IPS-11a (cell line): ENCODE data around the gene NUDCD3.

ENCODE experiments used
- H3K4me3 ChIP-seq: one replicate; pipeline ENCODE4 v1.5.1; 2013; ENCODE audit warnings: low read depth, low read length, control low read depth

NUDCD3 gene

DNA sequence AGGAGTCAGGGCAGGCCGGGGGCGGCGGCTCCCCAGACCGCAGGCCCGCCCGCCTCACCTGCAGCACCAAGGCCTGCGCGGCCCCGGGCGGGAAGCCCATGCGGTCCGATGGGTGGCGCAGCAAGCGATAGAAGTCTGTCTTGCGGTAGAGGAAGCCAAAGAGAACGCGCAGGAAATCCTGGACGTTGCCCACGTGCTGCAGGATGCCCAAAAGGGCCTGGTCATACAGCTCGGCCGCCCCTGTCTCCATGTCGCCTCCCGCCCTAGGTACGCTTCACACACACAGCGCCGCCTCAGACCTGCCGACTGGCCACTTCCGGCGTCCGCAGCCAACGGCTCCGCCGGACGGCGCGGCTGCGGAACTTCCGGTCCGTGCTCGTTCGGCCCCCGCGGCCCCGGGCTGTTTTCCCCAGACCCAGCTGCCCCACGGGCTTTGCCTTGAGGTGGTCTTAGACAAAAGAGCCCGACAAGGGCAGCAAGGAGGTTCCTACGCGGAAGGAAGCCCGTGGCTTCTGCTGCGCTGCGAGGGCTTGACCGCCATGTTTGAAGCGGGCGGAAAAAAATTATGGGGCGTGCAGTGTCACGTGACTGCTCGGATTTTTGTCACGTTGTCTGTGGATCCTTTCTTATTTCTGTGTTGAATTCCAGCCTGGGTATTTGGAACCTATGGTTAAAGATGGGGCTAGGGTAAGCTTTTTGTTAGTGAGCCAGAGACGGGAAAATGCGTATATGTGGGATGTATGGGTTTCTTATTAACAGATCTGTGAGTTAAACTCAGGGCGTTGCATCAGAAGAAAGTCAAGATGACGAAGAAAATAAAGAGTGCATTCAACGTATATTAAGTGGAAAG is at the start of gene NUDCD3:
TSS of gene NUDCD3 (minus strand) at position 308 of the 850 bp plus-strand sequence. CDS start at position 250, 58 bp downstream.
- peak within 1 kb of the TSS; percentile 96 for H3K4me3 ChIP-seq

DNA sequence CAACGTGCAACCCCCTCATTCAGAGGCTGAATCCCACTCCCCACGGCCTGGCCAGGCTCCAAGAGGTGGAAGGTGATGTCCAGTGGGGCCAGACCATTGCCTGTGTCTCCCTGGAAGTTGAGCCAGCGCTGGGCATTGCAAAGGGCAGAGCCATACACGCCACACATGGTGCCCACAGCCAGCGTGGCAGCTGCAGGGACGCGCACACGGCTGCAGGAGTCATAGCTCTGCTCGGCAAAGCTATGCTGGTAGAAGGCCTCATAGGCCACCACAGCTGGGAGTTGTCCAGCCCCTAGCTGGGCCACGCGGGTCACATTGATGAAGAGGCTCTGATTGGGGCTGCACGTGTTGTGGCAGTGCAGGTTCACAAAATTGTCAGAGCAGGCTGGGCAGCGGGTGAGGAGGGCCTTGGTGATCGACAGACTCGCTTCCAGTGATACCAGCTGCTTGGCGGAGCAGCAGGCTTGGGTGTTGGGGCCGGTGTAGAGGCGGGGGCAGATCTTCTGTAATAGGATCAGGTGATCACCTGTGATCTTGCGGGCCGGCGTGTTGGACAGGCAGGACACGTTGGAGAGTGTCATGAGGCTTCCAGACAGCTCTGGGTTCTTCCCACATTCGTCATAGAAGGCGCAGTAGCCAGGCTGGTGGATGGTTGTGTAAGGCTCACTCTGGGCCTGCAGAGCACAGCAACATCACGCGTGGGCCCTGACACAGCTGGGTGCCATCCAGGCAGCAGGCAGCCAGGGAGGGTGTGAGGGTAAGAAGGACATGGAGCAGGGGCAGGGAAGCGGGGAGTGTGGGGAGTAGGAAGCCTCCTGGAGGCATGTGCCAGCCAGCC is 49.4 kb upstream of the NUDCD3 start:
- H3K4me3 ChIP-seq = no peak overlapping the region

DNA sequence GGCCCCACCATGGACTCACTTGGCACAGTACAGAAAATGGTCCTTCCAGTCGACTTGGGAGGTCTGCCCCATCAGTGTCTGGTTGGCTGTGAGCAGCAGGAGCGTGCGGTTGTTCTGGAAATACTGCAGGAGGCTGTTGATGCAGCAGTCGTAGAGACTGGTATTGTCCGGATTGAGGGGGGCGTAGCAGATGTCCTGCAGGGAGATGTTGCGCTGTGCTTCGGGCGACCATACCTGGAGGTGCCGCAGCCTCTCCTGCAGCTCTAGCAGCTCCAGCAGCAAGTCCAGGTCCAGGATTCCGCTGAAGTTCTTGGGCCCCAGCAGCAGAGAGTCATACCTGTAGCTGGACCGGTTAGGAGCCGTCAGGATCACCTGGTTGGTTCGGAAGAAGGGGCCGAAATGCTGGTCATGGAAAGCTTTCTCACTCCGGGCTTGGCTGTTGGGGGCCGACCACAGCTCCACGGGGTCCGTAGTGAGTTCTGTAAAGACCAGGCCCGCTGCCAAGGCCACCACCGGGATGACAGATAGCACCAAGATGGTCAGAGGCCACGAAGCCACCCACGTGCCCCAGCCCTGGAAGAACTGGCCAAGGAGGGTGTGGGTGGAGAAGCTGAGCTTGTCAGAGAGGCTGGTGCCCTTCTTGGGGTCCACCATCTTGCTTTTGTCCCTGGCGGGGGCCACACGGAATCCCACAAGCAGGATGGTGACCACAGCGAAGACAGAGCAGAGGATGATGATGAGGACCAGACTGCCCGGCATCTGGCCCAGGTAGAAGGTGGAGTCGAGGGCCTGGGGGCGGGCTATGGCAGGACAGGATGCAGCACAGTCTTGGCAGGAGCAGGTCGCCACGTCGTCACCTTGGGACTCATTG is 48.6 kb upstream of the NUDCD3 start:
- H3K4me3 ChIP-seq = no peak overlapping the region

DNA sequence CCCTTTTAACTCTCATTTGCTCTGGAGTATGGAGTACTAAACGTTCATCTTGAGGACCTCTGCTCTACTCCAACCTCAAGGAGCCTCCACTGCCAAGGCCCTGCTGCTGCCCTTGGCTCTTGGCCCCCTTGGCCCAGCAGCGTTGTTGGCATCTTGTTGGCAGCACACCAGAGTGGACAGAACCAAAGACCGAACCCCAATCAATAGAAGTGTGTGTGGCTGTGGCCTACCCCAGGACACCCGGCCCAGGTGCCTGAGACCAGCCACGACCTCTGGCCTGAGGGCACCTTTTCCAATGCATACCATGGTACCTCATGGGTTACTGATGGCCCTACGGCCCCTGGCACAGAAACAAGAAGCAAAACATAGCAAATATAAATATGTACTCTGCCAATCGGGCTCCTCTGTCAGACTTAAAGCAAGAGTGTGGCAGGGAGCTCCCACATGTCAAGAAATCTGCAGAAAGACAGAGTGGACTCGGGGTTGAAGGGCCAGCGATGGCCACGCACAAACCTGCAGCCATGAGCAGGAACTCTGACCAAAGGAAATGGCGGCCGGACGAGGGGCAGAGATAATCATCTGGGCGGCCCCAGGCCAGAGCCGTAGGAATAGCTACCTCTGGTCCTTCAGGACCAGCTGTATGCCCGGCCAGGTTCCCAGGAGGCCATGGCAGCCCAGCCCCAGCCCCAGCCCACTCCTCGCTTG is 47.8 kb upstream of the NUDCD3 start:
- no peak overlapping the region for H3K4me3 ChIP-seq

DNA sequence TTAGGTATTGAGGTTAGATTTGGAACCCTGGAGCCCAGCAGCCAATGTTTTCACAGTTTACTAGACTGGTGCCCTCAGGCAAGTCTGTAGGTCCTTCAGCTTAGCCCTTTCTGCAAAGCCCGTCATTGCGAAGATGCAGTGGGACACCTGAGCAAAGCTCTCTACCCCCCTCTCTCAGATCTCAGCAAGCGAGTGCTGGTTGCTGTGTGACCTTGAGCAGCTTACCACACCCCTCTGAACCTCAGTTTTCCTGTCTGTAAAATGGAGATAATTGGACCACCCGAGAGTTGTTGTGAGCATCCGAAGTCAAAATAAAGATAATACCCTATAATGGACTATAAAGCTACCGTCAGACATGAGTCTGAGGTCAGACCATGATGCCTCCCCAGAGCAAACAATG is 47.0 kb upstream of the NUDCD3 start:
- no peak overlapping the region for H3K4me3 ChIP-seq

- H3K4me3 ChIP-seq = no peak overlapping the region
Measured at GRCh38 chr7:44536090-44536489, 45.6 kb upstream of the NUDCD3 start.

DNA sequence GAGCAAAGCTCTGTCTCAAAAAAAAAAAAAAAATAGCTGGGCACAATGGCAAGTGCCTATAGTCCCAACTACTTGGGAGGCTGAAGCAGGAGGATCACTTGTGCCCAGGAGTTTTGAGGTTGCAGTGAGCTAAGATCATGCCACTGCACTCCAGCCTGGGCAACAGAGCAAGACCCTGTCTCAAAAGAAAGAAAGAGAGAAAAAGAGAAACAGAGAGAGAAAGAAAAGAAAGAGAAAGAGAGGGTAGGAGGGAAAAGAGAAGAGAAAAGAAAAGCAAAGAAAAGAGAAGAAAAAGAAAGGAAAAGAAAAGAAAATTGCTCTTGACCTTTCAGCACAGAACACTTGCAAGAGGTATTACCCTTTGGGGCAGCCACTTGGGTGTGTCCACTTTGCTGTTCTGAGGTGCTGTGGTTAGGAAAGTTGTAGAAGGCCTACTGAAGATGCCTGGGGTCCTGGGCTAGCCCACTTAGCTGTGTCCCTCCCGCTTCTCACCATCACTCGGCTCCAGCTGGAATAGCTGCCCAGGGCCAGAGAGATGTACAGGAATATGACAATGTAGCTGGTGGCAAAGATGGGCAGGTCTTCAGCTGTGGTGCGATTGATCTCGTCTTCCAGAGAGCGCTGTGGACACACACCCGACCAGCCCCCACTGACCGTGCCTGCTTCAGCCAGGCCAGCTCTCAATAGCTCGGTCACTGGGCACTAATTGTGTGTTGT is 45.0 kb upstream of the NUDCD3 start:
- no peak overlapping the region for H3K4me3 ChIP-seq

DNA sequence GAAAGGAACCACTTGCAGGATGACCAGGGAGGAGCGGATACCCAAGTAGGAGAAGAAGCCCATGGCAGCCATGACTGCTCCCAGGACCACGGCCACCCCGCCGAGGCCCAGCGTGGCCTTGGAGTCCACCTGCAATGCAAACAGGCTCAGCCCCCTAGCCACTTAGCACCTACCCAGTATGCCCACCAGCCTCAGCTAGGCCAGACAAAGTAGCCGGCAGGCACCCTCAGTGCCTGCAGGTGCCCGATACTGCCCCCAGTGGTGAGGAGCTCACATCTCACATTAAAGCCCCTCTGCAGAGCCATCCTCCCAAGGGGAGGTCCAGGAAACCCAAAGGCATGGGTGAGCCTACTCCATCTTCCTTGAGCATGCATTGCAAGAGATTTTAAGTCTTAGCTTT is 44.0 kb upstream of the NUDCD3 start:
- no peak overlapping the region for H3K4me3 ChIP-seq

- H3K4me3 ChIP-seq = no peak overlapping the region
Measured at GRCh38 chr7:44534087-44534486, 43.6 kb upstream of the NUDCD3 start.

GRCh38 chr7:44533301-44534055 is 43.0 kb upstream of the NUDCD3 start:
- H3K4me3 ChIP-seq = no peak overlapping the region

- H3K4me3 ChIP-seq = no peak overlapping the region
Measured at GRCh38 chr7:44531421-44532380, 41.2 kb upstream of the NUDCD3 start.

DNA sequence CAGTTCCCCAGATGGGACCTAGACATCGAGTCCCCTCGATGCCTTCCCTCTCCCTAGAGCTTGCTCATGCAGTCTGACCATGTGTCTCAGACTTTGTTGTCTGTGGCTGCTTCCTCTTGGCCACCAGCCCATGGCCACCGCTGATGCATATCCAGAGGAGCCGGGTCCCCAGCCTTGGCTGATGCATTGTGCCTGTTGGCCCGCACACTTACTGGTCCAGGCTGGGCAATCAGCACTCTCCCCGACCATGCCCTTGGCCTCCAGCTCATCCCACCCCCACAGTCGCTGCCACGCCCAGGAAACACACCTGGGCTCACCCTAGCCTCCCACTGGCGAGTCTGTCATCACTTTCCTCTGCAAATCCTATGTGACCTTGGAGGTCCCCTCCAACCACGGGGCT is 40.5 kb upstream of the NUDCD3 start:
- no peak overlapping the region for H3K4me3 ChIP-seq

GRCh38 chr7:44524811-44525388 is 34.4 kb upstream of the NUDCD3 start:
- no peak overlapping the region for H3K4me3 ChIP-seq

DNA sequence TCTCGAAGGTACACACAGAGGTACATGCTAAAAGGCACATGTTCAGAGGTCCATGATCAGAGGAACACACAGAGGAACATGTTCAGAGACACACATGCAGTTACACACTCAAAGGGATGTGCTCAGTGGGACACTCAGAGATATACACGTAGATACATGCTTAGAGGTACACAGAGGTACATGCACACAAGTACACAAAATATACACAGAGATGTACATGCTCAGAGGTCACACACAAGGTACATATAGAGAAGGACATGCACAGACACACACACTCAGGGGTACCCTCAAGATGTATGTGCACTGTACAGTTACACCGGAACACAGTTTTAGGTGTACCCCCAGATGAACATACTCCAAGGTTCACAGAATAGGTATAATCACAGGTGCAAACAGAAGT is 31.9 kb upstream of the NUDCD3 start:
- no peak overlapping the region for H3K4me3 ChIP-seq

GRCh38 chr7:44521347-44522095 is 31.1 kb upstream of the NUDCD3 start:
- H3K4me3 ChIP-seq = no peak overlapping the region

GRCh38 chr7:44520574-44520973 is 30.1 kb upstream of the NUDCD3 start:
- no peak overlapping the region for H3K4me3 ChIP-seq

- H3K4me3 ChIP-seq = no peak overlapping the region
Measured at GRCh38 chr7:44519546-44519945, 29.1 kb upstream of the NUDCD3 start.
